ENCODE data around the gene CRIP2. TPM values are rescaled to one million over a fixed set of nuclear protein-coding genes. Genes with fewer than 3 reads are reported as not detected.

Gene CRIP2
- total and polyA plus RNA-seq, 9 of the 15 experiments (the other 6 are each of a cell fraction or from before 2014, with no cell fraction given): 0.18 to 2.0 (median 0.69) TPM; not detected in 1

DNA sequence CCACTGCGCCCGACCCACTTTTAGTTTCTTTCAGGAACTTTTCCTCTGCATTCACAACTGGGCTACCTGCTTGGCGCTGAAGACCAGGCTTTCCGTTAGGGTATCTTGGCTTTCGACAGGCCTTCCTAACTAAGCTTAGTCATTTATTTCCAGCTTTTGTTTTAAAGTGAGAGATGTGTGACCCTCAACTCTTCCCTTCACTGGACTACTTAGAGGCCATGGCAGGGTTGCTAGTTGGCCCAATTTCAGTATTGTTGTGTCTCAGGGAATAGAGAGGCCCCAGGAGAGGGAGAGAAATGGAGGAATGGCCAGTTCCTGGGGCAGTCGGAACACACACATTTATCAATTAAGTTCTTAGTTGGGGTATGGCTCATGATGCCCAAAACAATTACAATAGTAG is 44.6 kb upstream of the CRIP2 start:
- H3K9me3 ChIP-seq (replicated peaks; ENCODE audit: control insufficient read depth, insufficient read depth, low read depth, low read length): no peaks in the 10 kb centered on the region; the same call in 1 of the 2 replicates
- no peaks in the 10 kb centered on the region for H4K20me1 ChIP-seq (replicated peaks; ENCODE audit: control insufficient read depth, insufficient read depth, low read length)
- no peak overlapping the region for H3K4me3 ChIP-seq
- no peak overlapping the region for H2AFZ ChIP-seq (ENCODE audit: low read depth, low read length)
- no peaks in the 10 kb centered on the region for H3K9me1 ChIP-seq (ENCODE audit: control insufficient read depth, insufficient read depth, low read length)
- DNase-seq (ENCODE audit: extremely low read depth in 1 of 4, low spot score in 3 of 4): no peak
- TF ChIP-seq ZNF217 (CRISPR knock-in tag; IDR thresholded peaks at IDR 0.05) (no peak), SMARCE1 (IDR thresholded peaks at IDR 0.05) (no peak), MLLT1 (IDR thresholded peaks at IDR 0.05) (no peak), RBBP5 (IDR thresholded peaks at IDR 0.05; ENCODE audit: borderline replicate concordance, insufficient read depth, low read length, poor library complexity, severe bottlenecking) (no peak), MYBL2 (IDR thresholded peaks at IDR 0.05; ENCODE audit: low read depth) (no peak), MYBL2 (CRISPR knock-in tag; IDR thresholded peaks at IDR 0.05; ENCODE audit: borderline replicate concordance) (no peak)
- TF ChIP-seq, protein P1, sequence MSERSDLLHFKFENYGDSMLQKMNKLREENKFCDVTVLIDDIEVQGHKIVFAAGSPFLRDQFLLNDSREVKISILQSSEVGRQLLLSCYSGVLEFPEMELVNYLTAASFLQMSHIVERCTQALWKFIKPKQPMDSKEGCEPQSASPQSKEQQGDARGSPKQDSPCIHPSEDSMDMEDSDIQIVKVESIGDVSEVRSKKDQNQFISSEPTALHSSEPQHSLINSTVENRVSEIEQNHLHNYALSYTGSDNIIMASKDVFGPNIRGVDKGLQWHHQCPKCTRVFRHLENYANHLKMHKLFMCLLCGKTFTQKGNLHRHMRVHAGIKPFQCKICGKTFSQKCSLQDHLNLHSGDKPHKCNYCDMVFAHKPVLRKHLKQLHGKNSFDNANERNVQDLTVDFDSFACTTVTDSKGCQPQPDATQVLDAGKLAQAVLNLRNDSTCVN (CRISPR knock-in tag; IDR thresholded peaks at IDR 0.05): no peak
- TF ChIP-seq, protein P2, sequence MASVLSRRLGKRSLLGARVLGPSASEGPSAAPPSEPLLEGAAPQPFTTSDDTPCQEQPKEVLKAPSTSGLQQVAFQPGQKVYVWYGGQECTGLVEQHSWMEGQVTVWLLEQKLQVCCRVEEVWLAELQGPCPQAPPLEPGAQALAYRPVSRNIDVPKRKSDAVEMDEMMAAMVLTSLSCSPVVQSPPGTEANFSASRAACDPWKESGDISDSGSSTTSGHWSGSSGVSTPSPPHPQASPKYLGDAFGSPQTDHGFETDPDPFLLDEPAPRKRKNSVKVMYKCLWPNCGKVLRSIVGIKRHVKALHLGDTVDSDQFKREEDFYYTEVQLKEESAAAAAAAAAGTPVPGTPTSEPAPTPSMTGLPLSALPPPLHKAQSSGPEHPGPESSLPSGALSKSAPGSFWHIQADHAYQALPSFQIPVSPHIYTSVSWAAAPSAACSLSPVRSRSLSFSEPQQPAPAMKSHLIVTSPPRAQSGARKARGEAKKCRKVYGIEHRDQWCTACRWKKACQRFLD (CRISPR knock-in tag; IDR thresholded peaks at IDR 0.05): no peak
- TF ChIP-seq, protein P3, sequence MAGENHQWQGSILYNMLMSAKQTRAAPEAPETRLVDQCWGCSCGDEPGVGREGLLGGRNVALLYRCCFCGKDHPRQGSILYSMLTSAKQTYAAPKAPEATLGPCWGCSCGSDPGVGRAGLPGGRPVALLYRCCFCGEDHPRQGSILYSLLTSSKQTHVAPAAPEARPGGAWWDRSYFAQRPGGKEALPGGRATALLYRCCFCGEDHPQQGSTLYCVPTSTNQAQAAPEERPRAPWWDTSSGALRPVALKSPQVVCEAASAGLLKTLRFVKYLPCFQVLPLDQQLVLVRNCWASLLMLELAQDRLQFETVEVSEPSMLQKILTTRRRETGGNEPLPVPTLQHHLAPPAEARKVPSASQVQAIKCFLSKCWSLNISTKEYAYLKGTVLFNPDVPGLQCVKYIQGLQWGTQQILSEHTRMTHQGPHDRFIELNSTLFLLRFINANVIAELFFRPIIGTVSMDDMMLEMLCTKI (IDR thresholded peaks at IDR 0.05; ENCODE audit: partially characterized antibody): no peak
- no peak overlapping the region for H3K4me2 ChIP-seq (ENCODE audit: insufficient read depth, low read length)
- ATAC-seq: no peak
- CTCF ChIA-PET (ENCODE audit: low intra/inter-chr PET ratio): no interaction called here
- no TSS peak for BruUV-seq (replicated peaks)
- H3K27ac ChIP-seq (ENCODE audit: extremely low read depth, low read depth, low read length): no peak overlapping the region
- POLR2A ChIA-PET: interaction anchor here (0.6 to 0.7 kb wide), 3 partner anchors 17 to 64 kb away, joined by 3 read pairs; no protein-coding TSS in a partner anchor
- WGBS (ENCODE audit: insufficient coverage, low coverage, missing lambda C conversion rate): 100% methylated on average over 4 of the region's 6 CpGs
- H3K79me2 ChIP-seq (ENCODE audit: control insufficient read depth, insufficient read depth, low read length): peaks cover 82% of the 10 kb centered on the region
- in situ Hi-C loops (cut with MboI): no loop called here
- no peak for FAIRE-seq
- H3K36me3 ChIP-seq (ENCODE audit: control insufficient read depth, insufficient read depth, low read length): peaks cover 43% of the 10 kb centered on the region; the same call in 2 of the 3 replicates
- H3K4me1 ChIP-seq (replicated peaks in 1 of 2; ENCODE audit: control insufficient read depth in 2 of 2, insufficient read depth in 2 of 2, low read length in 2 of 2): peaks cover 0 to 16% of the 10 kb centered on the region in 2 experiments; a peak in 2 of 5 replicates
- H3K27me3 ChIP-seq (ENCODE audit: control insufficient read depth in 2 of 2, insufficient read depth in 2 of 2, low read length in 2 of 2): no peaks in the 10 kb centered on the region
- no peak overlapping the region for H3K9ac ChIP-seq (ENCODE audit: insufficient read depth in 1 of 2, low read depth in 2 of 2, low read length in 2 of 2)
- intact Hi-C loops (cut with micrococcal nuclease): no loop called here
